Urothelium cell line (cell line): ENCODE measurements around the gene GGA1.
"Not testable (repeated sequence)": the region's sequence is repeated elsewhere in the genome, so short reads cannot be mapped to it uniquely, and the experiment has no call there.

Experiments
- DNase-seq: peaks from one replicate; pipeline ENCODE4 v3.0.0; 2011; ENCODE audit warnings: low spot score, mixed read lengths
- FAIRE-seq: peaks from 2 replicates; lab custom pipeline; 2011; peaks lifted over from hg19 to GRCh38; lab: Jason Lieb, UNC

Gene GGA1

GRCh38 chr22:37643225-37643847, 34.7 kb downstream of the GGA1 start:
- peak; percentile 55 for FAIRE-seq
- DNase-seq: peak; percentile 86

- no peak for DNase-seq
- no peak for FAIRE-seq
These were observed 38.7 kb downstream of the GGA1 start for GRCh38 chr22:37647317-37647716.

GRCh38 chr22:37647928-37648327, 39.3 kb downstream of the GGA1 start:
- no peak for FAIRE-seq

GRCh38 chr22:37650463-37651136, 42.0 kb downstream of the GGA1 start:
- DNase-seq: no peak
- no peak for FAIRE-seq

More at GRCh38 chr22:37647928-37648327, 39.3 kb downstream of the GGA1 start:
- no peak for DNase-seq

- no peak for DNase-seq
- FAIRE-seq: no peak
These were observed 46.1 kb downstream of the GGA1 start for GRCh38 chr22:37654563-37655251.

GRCh38 chr22:37655252-37655563, 46.6 kb downstream of the GGA1 start:
- FAIRE-seq: no peak
- no peak for DNase-seq

- FAIRE-seq: not testable (repeated sequence)
These were observed 47.9 kb downstream of the GGA1 start for GRCh38 chr22:37656583-37656982.

GRCh38 chr22:37657590-37658132, 49.0 kb downstream of the GGA1 start:
- no peak for DNase-seq
- FAIRE-seq: no peak

More at GRCh38 chr22:37656583-37656982, 47.9 kb downstream of the GGA1 start:
- DNase-seq: not testable (repeated sequence)

- DNase-seq (peak; percentile 99), FAIRE-seq (peak; percentile 98)
These were observed 49.8 kb downstream of the GGA1 start, which contains the start of gene PDXP for GRCh38 chr22:37658133-37659065. TSS of gene PDXP (plus strand) at chr22:37658723. CDS start at chr22:37658783, 60 bp downstream.

- peak; percentile 71 for FAIRE-seq
These were observed 50.6 kb downstream of the GGA1 start for GRCh38 chr22:37659066-37659896.

GRCh38 chr22:37659897-37660708, 51.5 kb downstream of the GGA1 start:
- DNase-seq (no peak), FAIRE-seq (peak; percentile 58)

More at GRCh38 chr22:37659066-37659896, 50.6 kb downstream of the GGA1 start:
- DNase-seq: peak; percentile 60

- DNase-seq (no peak), FAIRE-seq (no peak)
These were observed 52.0 kb downstream of the GGA1 start for GRCh38 chr22:37660709-37661045.

GRCh38 chr22:37661160-37661924, 52.7 kb downstream of the GGA1 start:
- FAIRE-seq (peak; percentile 48), DNase-seq (no peak)

GRCh38 chr22:37662039-37662438, 53.4 kb downstream of the GGA1 start:
- DNase-seq (no peak), FAIRE-seq (no peak)

- DNase-seq (no peak), FAIRE-seq (no peak)
These were observed 55.0 kb downstream of the GGA1 start for GRCh38 chr22:37663521-37664140.

- DNase-seq (no peak), FAIRE-seq (peak; percentile 69)
These were observed 55.8 kb downstream of the GGA1 start for GRCh38 chr22:37664249-37665101.

- DNase-seq (no peak), FAIRE-seq (no peak)
These were observed 56.9 kb downstream of the GGA1 start for GRCh38 chr22:37665487-37665886.
